GM21529 (cell line): ENCODE results near the gene HDDC2.

ENCODE experiments used
- ATAC-seq: cut with Tn5 transposase; IDR thresholded peaks from one replicate; pipeline ENCODE4 v1.9.1; 2021; ENCODE audit not compliant: unreplicated experiment

Gene HDDC2

DNA sequence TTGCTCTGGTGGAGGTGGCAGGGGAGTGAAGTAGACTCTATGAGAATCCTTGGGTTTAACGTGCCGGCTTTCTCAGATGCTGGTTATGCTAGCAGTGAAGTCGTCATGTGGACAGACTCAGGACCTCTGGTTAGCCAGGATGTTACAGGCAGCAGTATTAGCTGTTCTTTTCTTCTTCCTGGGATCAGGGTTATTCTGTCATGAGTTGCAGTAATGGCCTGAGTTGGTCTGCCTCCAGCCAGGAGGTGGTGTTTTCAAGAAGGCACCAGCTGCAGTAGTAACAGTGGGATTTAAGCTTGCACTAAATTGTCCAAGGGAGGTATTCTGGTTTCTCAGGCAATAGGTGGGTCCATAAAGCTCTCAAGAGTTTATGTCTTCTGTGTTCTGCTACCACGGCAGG is 56.7 kb downstream of the HDDC2 start:
- ATAC-seq: no peak

DNA sequence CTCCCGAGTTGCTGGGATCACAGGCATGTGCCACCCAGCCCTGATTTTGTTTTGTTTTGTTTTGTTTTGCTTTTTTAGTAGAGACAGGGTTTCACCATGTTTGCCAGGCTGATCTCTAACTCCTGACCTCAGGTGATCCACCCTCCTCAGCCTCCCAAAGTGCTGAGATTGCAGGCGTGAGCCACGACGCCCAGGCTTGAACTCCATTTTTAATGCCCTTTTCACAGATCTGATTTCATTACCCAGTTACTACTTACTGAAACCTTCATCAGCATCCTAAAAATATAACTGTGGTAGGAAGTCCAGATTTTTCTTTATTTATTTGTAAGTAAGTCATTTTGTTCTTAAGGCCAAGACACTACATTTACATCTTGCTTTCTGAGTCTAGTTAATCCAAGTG is 64.0 kb downstream of the HDDC2 start:
- ATAC-seq: no peak

DNA sequence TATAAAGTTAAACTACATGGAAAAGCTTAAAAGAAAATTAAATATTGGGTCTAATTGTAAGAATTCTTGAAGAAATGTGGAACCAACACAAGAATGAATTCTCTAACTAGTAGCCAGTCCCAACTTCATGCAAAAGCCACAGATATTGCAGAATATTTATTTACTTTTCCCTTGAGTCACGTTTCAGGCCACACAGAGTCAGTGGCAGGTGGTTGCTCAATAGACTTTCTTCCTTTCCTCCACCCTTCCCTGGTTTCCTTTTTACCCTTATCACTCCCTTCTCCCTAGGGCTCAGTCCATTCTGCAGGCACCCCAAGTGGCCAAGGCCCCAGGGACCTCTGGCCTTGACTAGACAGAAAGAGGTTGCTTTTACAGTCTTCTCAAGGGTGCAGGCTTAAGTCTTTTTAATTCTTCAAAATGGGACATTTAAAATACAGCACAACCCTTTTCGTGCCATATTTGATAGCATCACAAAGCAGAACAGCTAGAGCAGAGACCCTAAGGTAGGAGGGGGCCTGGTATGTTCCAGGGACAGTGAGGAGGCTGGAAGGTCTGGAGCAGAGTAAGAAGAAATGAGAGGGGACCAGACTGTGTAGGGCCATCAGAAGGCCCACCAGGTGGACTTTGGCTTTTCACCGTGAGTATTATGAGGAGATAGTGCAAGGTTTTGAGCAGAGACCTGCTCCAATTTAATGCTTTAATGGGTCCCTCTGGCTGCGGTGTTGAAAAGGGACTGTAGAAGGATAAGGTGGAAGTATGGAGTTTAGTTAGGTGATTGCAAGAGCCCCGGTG is 65.0 kb downstream of the HDDC2 start:
- ATAC-seq: no peak

DNA sequence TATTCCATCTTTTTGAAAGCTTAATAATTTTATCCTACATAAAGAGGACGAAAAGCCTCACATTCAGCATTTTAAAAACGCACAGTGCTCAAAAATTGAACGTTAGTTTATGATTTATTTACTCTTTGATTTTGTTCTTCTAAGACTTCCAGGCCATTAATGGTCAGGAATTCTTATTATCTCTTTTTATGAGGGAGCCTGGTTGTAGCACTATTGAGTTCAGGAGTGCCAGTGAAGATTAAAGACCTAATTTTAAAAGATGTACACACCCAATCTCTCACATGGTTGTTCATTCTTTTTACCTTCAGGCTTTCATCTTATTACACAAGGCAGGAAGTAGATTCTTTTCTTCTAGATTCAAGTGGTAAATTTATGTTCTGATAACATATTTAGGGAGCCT is 68.6 kb downstream of the HDDC2 start:
- no peak for ATAC-seq

DNA sequence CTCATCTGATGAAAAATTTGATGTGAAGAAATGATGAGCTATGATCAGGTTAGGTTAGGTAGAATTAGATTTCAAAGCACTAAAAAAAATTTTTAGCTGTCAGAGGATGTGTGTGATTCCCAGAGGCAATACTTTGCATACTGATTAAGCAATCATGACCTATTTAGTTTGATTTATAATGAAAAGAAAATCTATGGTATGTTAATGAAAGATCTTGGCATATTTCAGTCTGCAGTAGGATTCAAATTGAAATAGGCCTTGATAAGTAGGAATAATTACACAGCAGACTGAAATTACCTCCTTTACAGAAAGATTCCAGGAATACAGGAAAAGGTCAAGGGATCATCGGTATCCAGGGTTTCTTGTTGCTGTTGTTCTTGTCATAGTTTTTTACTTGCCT is 69.3 kb downstream of the HDDC2 start:
- no peak for ATAC-seq

DNA sequence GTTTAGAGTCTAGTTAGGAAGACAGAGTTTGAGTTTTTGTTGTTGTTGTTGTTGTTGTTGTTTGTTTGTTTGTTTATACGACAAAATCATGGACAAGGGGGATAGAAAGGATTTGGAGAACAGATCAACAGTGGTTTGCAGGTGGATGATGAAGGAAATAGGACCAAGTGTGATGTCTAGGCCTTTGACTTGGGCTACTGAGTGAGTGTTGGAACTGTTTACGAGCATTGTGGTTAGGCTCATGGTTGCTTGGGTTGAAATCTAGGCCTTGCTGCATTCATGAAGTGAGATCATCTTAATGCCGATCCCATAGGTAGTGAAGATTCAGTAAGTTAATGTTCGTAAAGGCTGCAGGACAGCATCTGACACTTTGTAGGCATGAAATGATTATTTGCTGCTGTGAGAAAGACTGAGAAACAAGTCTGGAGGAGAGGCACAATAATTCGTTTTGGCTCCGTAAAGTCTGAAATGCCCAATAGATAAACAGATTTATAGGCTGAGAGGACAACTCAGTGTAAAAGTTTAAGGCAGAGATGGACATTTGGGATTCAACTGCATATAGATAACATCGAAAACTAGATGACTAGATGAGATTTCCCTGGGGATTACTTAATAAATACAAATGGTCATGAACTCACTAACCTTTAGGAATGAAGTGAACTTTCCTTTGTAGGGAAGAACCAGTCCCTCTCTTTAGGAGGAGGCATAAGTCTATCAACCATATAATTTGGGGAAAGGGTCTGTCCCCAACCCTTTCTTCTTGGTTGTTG is 70.0 kb downstream of the HDDC2 start:
- no peak for ATAC-seq

DNA sequence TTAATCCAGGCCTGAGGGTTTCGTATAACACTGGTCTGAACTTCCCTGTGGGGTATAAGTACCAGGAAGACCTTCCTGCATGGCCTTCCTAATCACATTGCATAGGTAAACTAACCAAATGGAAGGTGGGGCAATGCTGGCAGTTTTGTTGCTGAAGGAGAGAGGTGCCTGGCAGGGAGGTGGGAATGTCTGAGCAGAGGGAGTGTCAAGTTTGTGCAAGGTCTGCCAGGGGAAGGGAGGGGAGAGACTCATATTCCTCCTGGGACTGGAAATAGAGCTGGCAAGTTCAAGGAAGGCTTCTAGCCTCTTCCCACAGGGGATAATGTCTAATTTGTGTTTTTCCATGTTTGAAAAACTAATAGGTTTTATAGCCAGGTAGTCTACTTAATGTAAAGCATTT is 70.6 kb downstream of the HDDC2 start:
- no peak for ATAC-seq

DNA sequence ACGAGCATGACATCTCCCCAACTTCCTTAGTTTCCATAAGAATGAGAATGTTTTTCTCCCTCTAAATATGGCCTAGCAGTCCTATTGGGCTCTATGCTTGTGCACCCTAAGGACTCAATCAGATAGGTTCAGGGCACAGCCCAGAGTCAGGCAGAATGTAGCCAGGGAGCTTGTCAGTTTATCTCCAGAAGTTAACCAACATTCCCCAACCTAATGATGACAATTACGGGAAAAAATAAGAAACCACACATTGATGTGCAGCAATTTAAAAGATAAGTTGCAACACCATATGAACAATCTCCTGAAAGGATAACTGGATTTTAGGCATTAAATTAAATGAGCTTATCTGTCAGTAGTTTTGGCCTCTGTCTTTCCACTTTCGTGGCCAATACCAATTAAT is 71.1 kb downstream of the HDDC2 start:
- no peak for ATAC-seq

DNA sequence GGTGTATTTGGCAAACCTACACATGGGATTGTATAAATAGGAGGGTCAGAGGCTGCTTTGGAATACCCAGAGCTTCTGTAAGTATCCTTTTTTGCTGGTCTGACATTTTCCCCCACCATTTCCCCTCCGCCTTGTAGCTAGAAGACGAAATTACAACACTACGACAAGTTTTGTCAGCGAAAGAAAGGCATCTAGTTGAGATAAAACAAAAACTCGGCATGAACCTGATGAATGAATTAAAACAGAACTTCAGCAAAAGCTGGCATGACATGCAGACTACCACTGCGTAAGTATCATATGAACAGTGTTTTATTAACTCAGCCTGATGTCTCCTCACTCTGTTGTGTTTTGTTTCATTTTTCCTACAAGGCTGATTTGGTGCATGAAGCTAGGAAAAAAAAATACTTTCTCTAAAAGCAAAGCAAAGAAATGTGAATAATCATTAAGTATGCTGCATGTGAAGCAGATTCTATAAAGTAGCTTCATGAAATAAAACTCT is 72.7 kb downstream of the HDDC2 start:
- ATAC-seq: no peak

DNA sequence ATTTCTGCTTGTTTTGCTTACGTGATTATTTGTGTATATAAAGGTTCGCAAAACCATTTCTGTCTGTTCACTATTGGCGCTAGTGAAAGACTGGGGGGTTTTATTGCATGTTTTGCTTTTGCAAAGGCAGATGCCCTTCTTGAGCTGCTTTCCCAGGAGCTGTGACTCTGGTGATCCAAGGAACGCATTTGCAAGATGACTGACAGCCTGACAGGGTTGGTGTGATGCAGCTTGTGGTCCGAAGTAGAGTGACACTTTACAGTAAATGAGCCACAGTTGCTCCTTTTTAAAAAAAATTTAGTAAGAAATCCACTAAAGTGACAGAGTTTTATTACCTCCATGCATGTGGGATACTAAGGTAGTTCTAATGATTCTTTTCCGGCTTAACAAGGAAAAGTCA is 74.5 kb downstream of the HDDC2 start:
- ATAC-seq: no peak
